ENCODE measurements around the gene FOXD2.

Gene FOXD2

GRCh38 chr1:47485817-47486216 lies 48.0 kb downstream of the FOXD2 start:
- TF ChIP-seq, protein P1, sequence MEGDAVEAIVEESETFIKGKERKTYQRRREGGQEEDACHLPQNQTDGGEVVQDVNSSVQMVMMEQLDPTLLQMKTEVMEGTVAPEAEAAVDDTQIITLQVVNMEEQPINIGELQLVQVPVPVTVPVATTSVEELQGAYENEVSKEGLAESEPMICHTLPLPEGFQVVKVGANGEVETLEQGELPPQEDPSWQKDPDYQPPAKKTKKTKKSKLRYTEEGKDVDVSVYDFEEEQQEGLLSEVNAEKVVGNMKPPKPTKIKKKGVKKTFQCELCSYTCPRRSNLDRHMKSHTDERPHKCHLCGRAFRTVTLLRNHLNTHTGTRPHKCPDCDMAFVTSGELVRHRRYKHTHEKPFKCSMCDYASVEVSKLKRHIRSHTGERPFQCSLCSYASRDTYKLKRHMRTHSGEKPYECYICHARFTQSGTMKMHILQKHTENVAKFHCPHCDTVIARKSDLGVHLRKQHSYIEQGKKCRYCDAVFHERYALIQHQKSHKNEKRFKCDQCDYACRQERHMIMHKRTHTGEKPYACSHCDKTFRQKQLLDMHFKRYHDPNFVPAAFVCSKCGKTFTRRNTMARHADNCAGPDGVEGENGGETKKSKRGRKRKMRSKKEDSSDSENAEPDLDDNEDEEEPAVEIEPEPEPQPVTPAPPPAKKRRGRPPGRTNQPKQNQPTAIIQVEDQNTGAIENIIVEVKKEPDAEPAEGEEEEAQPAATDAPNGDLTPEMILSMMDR (IDR thresholded peaks at IDR 0.05) = no peak
- Histone ChIP-seq H3K27me3 (peaks cover 38% of the 10 kb centered on the region), H3K4me3 (ENCODE audit: low read depth in 1 of 2, low read length in 1 of 2) (no peak overlapping the region), H3K27ac (no peak overlapping the region), H3K4me1 (ENCODE audit: control insufficient read depth in 1 of 2, insufficient read depth in 1 of 2, low read depth in 1 of 2, low read length in 1 of 2) (no peaks in the 10 kb centered on the region), H3K9me3 (no peaks in the 10 kb centered on the region), H3K36me3 (no peaks in the 10 kb centered on the region)

GRCh38 chr1:47487332-47487731 lies 49.5 kb downstream of the FOXD2 start:
- peaks cover 9 to 13% of the 10 kb centered on the region in 2 experiments for H3K4me1 ChIP-seq (ENCODE audit: control insufficient read depth in 1 of 2, insufficient read depth in 1 of 2, low read depth in 1 of 2, low read length in 1 of 2)
- H3K27ac ChIP-seq = no peak overlapping the region
- no peak overlapping the region for H3K4me3 ChIP-seq (ENCODE audit: low read depth in 1 of 2, low read length in 1 of 2)
- H3K36me3 ChIP-seq = no peaks in the 10 kb centered on the region
- H3K27me3 ChIP-seq = peaks cover 33% of the 10 kb centered on the region
- TF ChIP-seq, protein P1 (IDR thresholded peaks at IDR 0.05) = no peak
- H3K9me3 ChIP-seq = no peaks in the 10 kb centered on the region

- TF ChIP-seq, protein P1 (IDR thresholded peaks at IDR 0.05) = no peak
- Histone ChIP-seq H3K4me3 (ENCODE audit: low read depth in 1 of 2, low read length in 1 of 2) (no peak overlapping the region), H3K9me3 (no peaks in the 10 kb centered on the region), H3K4me1 (ENCODE audit: control insufficient read depth in 1 of 2, insufficient read depth in 1 of 2, low read depth in 1 of 2, low read length in 1 of 2) (peaks cover 9 to 13% of the 10 kb centered on the region in 2 experiments), H3K36me3 (no peaks in the 10 kb centered on the region), H3K27me3 (peaks cover 33% of the 10 kb centered on the region), H3K27ac (no peak overlapping the region)
Observed at GRCh38 chr1:47487850-47488450, 50.1 kb downstream of the FOXD2 start.

Measured in neutrophil (primary cell).